PFSK-1 (cell line): Measurements from ENCODE around the gene TM4SF18.

ENCODE experiments used
- FOXP2 ChIP-seq: optimal IDR thresholded peaks from 2 replicates; pipeline ENCODE3; 2011; ENCODE audit warnings: borderline replicate concordance, control low read depth, inconsistent platforms; ENCODE audit not compliant: insufficient read depth; ENCODE audit errors: extremely low read length, extremely low read depth
- POLR2AphosphoS5 ChIP-seq: IDR thresholded peaks from 2 replicates; pipeline ENCODE4 v1.6.1; 2012; ENCODE audit warnings: low read depth, mild to moderate bottlenecking, control low read depth, low read length, moderate library complexity
- SIN3A ChIP-seq: IDR thresholded peaks from 2 replicates; pipeline ENCODE4 v1.6.1; 2012; ENCODE audit warnings: mild to moderate bottlenecking, low read length, moderate library complexity, borderline replicate concordance; ENCODE audit not compliant: insufficient read depth
- TAF1 ChIP-seq: IDR thresholded peaks from 2 replicates; pipeline ENCODE4 v1.6.1; 2012; ENCODE audit warnings: low read length, control low read depth, borderline replicate concordance; ENCODE audit not compliant: insufficient read depth
- TF ChIP-seq, protein P1 (sequence below), 2 experiments: IDR thresholded peaks; 2 replicates each; pipeline versions ENCODE4 v1.6.1 to v1.8.0; 2011 to 2012; ENCODE audit warnings: low read depth in 2 of 2, low read length in 2 of 2, control low read depth in 1 of 2, inconsistent platforms in 1 of 2, mild to moderate bottlenecking in 1 of 2, moderate library complexity in 1 of 2; ENCODE audit not compliant: insufficient read depth in 1 of 2

- TF ChIP-seq SIN3A, result no peak
- TF ChIP-seq POLR2AphosphoS5, result no peak
- TF ChIP-seq, protein P1, sequence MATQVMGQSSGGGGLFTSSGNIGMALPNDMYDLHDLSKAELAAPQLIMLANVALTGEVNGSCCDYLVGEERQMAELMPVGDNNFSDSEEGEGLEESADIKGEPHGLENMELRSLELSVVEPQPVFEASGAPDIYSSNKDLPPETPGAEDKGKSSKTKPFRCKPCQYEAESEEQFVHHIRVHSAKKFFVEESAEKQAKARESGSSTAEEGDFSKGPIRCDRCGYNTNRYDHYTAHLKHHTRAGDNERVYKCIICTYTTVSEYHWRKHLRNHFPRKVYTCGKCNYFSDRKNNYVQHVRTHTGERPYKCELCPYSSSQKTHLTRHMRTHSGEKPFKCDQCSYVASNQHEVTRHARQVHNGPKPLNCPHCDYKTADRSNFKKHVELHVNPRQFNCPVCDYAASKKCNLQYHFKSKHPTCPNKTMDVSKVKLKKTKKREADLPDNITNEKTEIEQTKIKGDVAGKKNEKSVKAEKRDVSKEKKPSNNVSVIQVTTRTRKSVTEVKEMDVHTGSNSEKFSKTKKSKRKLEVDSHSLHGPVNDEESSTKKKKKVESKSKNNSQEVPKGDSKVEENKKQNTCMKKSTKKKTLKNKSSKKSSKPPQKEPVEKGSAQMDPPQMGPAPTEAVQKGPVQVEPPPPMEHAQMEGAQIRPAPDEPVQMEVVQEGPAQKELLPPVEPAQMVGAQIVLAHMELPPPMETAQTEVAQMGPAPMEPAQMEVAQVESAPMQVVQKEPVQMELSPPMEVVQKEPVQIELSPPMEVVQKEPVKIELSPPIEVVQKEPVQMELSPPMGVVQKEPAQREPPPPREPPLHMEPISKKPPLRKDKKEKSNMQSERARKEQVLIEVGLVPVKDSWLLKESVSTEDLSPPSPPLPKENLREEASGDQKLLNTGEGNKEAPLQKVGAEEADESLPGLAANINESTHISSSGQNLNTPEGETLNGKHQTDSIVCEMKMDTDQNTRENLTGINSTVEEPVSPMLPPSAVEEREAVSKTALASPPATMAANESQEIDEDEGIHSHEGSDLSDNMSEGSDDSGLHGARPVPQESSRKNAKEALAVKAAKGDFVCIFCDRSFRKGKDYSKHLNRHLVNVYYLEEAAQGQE (IDR thresholded peaks at IDR 0.05; ENCODE audit: insufficient read depth in 1 of 2, low read depth in 2 of 2, low read length in 2 of 2), result no peak
- TF ChIP-seq TAF1, result no peak
- no peak for TF ChIP-seq FOXP2
These were observed 36.8 kb upstream of the TM4SF18 start for GRCh38 chr3:149369991-149370866.
